Measurements from ENCODE around the gene FAM53B.

The FAM53B gene

DNA sequence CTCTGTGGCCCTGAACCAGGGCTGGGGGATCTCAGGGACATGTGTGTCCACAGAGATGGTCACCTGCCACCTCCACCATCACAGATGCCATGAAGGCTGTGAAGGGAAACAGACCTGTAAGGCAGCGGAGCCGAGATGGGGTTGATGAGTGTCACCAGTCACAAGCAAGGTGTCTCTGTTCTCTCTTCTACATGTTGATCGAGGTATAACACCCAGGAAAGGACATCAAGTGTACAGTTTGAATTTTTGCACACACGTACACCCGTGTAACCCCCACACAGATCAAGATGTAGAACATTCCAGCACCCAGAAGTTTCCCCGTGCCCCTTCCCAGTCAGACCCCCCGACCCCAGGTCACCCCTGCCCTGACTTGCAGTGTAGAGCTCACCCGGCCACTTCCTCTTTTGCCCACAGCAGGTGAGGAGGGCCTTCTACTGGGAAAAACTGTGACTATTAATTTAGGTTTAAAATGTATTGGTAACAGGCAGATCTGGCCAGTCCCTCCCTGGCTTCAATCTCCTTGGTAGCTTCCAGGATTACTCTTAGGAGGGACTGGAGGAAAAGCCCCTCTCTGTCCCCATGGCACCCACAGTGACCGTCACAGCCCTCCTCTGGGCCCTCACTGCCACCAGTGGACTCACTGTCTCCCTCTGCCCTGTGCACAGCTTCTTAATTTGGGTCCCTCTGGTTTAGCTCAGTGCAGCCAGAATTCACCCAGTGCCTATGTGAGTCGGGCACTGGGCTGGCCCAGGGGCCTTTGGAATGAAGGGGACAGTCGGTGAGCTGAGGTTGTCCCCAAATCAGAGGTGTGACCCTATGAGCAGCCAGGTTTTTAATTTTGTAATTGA lies 174.3 kb downstream of the FAM53B start:
- Histone ChIP-seq H3K4me1 (ENCODE audit: control insufficient read depth, insufficient read depth, low read length) (peaks cover 16% of the 10 kb centered on the region), H3K9me3 (ENCODE audit: control insufficient read depth, low read length) (no peaks in the 10 kb centered on the region), H3K4me3 (ENCODE audit: insufficient read depth, low read depth, low read length) (no peak overlapping the region), H3K27ac (ENCODE audit: insufficient read depth, low read depth, low read length, poor library complexity, severe bottlenecking) (no peak overlapping the region), H3K36me3 (ENCODE audit: control insufficient read depth, insufficient read depth, low read length) (no peaks in the 10 kb centered on the region), H3K27me3 (ENCODE audit: control insufficient read depth, insufficient read depth, low read length, poor library complexity, severe bottlenecking) (no peaks in the 10 kb centered on the region)
- WGBS, 2 experiments, result 94 to 96% methylated on average over 11 of the region's 11 CpGs

Data from ectodermal cell (in vitro differentiated cells).